B cell (primary cell): ENCODE measurements around the gene COLQ.

Source experiments
- CTCF ChIP-seq: fragments of 200-600 bp; IDR thresholded peaks from one replicate; pipeline ENCODE4 v1.8.0; 2022; ENCODE audit warnings: antibody characterized with exemption, mild to moderate bottlenecking
- EZH2 ChIP-seq: IDR thresholded peaks from 2 replicates; pipeline ENCODE4 v1.6.1; 2012; ENCODE audit warnings: borderline replicate concordance, low read depth, mild to moderate bottlenecking, moderate library complexity, low read length; ENCODE audit not compliant: insufficient read depth, poor library complexity, severe bottlenecking

DNA sequence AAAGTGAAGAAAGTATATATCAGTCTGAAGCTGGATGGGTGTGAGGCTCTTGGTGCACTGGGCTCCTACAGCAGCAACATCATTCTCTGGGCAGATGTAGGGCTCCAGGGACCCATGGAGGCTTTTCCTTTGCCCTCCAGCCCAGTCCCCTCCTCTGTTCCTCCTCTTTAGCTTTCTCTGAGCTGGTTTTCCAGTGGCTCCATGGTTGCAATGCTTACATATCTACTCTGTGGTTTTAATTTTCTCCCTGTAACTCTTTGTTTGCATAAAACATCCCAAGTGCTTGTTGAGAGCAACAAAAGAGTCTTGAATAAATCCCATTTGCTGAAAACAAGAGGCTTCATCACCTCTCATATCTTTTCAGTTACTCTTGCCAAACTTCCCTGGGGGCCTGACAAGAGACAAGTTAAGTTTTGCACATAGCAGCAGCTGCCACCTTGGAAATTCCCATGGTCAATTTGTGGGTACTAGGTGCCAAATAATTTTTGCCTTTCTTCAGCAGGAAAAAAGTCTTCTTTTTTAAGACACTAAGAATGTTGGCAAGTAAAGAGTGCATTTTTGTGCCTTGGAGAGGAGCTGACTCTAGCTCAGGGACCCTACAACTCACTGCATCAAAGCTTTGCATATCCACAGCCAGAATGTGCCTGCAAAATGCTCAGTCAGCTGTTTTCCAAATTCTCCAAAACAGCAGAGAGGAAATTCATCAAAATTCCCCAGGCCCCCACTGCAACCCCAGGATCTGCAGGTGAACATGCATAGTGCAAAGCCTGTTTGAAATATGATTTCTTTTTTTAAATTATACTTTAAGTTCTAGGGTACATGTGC is 41.9 kb downstream of the COLQ start:
- TF ChIP-seq CTCF (no peak), EZH2 (no peak)
